HG03108 (cell line): ENCODE results near the gene TCIRG1.

Source experiments
- ATAC-seq: cut with Tn5 transposase; IDR thresholded peaks from one replicate; pipeline ENCODE4 v1.9.1; 2021; ENCODE audit warnings: moderate library complexity; ENCODE audit not compliant: unreplicated experiment

Gene TCIRG1

DNA sequence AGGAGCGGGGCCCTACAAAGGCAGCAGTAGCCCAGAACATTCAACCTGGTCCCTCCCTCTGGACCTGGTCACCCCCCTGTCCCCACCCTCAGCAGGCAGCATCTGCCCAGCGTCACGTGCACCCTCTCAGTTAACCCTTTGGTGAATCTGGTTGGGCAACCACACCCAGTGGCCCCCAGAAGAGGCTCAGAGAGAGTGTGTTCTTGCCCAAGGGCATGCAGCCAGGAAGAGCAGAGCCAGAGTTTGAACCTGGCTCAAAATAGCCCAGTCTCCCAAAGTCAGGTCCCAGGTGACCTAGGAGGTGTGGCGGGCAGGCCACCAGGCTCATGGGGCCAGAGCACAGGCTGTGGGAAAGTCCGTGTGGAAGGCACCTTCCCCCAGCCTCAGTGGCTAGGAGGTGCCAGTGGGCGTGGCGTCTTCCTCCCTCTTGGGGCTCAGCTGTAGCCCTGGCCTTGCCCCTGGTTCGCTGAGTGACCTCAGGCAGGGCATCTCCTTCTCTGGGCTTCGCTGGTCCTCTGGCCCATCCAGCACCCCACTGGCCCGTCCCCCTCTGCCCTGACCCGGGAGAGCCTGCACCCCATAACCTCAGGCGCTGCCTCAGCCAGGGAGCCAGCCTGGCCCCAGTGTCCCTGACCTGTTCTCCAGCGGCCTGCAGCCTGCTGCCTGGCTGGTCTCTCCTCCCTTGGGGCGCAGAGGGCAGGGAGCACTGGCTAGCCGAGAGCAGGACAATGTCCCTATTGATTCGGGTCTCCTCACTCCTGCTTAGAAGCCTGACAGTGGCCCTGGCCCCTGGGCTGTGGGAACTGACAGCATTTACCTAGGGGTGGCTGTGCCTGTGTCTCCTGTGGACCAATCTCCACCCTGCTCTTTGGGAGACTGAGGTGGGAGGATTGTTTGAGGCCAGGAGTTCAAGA is 21.7 kb upstream of the TCIRG1 start:
- no peak for ATAC-seq

GRCh38 chr11:68017980-68018729 is 20.7 kb upstream of the TCIRG1 start:
- ATAC-seq = no peak

DNA sequence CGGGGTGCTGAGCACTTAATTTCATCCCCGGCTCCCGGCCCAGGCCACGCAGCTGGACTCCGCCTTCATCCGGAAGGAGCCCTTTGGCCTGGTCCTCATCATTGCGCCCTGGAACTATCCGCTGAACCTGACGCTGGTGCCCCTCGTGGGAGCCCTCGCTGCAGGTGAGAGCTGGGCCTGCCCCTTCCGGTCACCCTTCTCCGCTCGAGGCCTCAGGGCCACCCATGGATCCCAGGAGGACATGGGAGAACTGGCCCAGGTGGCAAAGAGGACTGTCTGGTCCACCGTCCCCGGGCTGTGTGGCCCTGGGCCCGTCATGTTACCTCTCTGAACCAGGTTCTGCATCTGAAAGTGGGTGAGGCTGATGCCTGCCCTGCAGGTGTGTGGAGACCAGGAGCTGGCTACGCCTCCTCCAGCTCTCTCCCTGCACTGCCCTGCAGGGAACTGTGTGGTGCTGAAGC is 20.1 kb upstream of the TCIRG1 start:
- ATAC-seq = no peak

- ATAC-seq = no peak
Observed at GRCh38 chr11:68019486-68019885, 19.3 kb upstream of the TCIRG1 start.

GRCh38 chr11:68020575-68020974 is 18.2 kb upstream of the TCIRG1 start:
- no peak for ATAC-seq

DNA sequence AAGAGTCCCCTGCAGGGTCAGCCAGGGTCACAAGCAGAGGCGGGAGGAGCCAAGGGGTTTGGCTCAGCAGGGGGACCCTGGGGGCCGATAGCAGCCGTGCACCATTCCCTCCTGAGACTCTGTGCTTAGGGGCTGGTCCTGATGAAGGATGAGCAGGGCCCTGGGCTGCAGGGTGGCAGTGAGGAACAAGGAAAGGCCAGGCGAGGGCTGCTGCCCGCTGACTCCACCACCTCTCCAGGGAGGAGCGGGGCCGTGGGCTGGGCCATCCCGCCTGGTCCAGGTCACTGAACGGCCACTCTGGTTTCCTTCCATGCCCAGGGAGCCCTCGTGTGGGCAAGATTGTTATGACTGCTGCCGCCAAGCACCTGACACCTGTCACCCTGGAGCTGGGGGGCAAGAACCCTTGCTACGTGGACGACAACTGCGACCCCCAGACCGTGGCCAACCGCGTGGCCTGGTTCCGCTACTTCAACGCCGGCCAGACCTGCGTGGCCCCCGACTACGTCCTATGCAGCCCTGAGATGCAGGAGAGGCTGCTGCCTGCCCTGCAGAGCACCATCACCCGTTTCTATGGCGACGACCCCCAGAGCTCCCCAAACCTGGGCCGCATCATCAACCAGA is 17.5 kb upstream of the TCIRG1 start:
- ATAC-seq = no peak

DNA sequence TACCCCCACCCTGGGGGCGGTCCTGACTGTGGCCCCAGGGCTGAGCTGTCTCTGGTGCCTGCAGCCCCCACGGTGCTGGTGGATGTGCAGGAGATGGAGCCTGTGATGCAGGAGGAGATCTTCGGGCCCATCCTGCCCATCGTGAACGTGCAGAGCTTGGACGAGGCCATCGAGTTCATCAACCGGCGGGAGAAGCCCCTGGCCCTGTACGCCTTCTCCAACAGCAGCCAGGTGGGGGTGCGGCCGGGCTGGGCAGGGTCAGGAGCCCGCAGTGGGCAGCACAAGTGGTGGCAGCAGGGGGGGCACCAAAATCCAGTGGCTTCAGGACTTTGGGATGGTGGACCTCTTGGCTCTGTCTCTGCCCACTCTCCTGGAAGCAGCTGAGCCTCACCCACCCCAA is 16.3 kb upstream of the TCIRG1 start:
- no peak for ATAC-seq

GRCh38 chr11:68024508-68024907 is 14.3 kb upstream of the TCIRG1 start:
- no peak for ATAC-seq

DNA sequence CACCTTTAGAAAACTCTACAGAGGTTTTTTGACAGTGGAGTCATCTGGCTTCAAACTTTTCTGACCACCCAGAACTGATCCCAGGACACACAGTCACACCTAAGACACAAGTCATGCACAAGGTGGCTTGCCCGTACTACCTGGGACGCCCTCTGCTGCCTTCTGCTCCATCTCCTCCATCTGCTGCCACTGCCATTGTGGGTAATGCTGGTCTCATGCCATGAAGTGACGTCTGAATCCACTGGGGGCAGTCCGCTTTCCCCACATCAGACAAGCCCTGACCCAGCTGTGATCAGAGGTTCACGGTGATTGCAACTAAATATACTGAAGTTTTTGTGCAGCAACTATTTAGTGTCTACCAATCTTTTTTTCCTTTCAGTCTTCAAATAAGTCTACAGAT is 13.8 kb upstream of the TCIRG1 start:
- ATAC-seq = no peak

DNA sequence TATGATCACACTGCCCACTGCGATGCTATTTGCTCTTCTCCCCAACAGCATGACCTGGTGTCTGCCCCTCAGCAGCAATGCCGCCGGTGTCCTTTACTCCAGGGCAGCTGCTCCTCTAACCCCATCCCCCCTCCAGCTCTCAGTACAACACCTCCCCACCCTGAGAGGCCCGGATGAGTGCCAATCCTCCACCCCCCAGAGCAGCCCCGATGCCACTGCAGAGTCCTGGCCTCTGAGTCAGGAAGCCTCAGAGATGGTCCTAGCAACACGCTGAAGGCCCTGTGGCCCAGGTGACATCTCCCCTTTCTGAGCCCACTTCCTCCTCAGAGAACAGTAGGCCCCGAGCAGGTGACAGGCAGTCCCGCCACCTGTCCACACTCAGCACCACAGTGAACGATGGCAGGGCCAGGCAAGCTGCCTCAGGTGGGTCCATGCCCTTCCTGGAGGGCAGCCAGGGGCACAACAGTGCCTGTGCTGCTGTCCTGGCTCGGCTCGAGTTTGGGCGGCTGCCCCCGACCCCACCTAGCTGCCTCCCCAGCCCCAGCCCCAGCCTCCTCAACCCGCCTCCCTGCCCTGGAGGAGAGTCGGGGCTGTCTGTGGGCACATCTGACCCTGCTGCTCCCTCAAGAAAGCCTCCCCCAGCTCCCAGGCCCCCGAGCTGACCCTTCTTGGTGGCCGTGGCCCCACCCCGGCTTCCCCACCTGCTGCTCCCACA is 12.3 kb upstream of the TCIRG1 start:
- ATAC-seq = no peak

DNA sequence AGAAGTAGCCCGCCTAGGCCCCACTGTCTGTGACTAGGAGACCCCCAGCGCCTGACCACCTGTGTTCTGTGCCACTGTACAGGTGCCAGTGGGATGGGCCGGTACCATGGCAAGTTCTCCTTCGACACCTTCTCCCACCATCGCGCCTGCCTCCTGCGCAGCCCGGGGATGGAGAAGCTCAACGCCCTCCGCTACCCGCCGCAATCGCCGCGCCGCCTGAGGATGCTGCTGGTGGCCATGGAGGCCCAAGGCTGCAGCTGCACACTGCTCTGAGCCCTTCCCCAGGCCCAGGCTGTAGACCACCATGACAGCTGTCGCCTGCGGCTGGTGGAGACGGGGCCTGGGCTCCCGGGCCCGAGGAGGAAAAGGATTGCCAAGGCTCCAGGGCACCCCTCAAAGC is 11.2 kb upstream of the TCIRG1 start:
- no peak for ATAC-seq

DNA sequence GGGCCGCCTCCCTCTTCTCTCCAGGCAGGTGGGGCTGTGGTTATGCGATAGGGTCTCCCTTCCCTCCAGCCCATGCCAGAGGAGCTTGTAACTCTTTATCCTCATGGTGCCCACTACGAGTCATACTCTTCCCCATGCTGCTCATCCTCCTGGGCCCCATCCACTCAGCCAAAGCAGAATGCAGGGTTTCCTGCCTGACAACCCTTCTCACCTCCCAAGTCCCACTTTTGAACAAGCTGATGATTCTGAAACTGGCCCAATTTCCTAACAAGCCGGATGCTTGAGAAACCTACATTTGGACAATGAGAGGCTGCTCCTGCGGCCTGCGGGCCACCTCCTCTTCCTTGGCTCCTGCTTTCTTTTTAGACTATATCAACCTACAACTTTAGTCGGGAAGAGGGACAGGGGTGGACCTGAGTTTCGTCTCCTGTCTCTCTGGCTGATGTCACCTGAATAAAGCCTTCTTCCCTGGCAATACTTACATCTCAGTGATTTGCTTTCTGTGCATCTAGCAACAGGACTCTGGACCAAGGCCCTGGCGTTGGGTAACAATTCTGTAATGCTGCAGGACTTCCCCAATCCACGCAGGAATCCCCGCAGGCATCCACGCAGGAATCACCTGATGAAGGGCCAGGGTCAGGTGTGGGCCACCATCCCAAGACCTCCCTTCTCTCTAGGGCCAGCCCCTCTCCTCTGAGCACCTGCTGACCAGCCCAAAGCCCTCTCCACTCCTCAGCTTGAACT is 9.9 kb upstream of the TCIRG1 start:
- no peak for ATAC-seq

DNA sequence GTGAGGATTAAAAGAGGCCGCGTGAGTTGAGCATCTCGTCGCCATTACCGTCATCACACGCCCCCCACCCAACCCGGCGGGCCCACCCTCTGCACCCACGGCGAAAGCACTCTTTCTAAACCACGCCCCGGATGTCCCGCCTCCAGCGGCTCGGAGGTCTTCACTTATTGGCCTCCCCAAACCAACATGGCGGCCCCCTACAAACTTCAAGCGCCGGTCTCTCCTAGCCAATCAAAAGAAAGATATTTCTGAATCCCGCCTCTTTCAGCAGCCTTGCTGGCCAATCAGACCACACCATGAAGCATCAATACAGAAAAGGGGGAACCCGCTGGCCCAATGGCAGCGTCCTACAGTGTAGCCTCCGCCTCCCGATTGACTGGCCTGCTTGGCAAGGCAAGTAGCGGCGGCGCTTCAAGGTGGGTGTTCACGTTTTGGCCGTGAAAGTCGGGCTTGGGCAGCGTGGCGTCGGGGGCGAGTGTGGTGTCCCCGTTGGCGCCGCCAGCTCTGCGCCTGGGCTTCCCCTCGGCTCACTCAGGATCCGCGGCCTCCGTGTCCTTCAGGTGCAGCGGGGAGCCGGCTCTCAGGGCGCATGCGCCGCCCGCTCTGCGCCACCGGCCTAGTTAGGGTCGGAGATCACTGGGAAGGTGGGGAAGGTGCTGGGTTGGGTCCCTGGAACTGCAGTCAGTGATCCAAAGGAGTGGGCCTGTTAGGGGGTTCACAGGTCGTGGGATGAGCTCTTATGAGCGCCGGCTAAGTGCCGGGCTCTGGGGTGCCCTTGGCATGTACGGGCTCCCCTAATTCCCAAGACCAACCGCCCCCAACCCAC is 8.3 kb upstream of the TCIRG1 start, which contains the start of gene NDUFS8:
Gene NDUFS8 (plus strand): TSS at position 364 of the 826 bp plus-strand sequence. CDS start 1,471 bp downstream, outside the sequence.
- peak; percentile 88 for ATAC-seq

DNA sequence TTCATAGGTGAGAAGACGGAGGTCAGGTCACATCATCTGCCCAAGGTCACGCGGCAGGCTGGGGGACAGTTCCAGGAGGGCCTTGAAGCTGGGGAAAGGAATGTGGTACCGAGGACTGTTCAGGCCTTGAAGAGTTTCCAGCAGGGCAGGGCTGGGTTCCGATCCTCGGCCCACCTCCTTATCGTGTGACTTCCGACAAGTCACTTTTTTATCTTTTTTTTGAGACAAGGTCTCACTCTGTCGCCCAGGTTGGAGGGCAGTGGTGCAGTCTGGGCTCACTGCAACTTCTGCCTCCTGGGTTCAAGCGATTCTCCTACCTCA is 7.7 kb upstream of the TCIRG1 start:
- ATAC-seq = no peak

DNA sequence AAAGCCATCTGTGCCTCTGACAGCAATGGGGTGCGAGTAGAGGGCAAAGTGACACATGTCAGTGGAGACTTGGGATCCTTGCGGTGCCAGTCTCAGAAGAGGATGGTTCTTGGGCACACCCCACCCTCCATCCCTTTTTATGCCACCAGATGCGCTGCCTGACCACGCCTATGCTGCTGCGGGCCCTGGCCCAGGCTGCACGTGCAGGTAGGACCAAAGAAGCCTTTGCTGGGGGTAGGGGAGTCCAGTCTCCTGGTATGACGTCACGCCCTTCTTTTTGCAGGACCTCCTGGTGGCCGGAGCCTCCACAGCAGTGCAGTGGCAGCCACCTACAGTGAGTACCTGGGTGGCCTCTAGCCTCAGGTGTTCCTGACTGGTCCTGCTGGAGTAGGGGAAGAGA is 6.8 kb upstream of the TCIRG1 start:
- no peak for ATAC-seq

GRCh38 chr11:68032997-68033707 is 5.7 kb upstream of the TCIRG1 start:
- ATAC-seq = no peak

- no peak for ATAC-seq
Observed at GRCh38 chr11:68033708-68034045, 5.1 kb upstream of the TCIRG1 start.

- no peak for ATAC-seq
Observed at GRCh38 chr11:68035266-68035876, 3.5 kb upstream of the TCIRG1 start.
